GM21367 (cell line): Measurements from ENCODE around the gene NFE2L2.
"Not testable (repeated sequence)": the region's sequence is repeated elsewhere in the genome, so short reads cannot be mapped to it uniquely, and the experiment has no call there.

Experiments
- ATAC-seq: cut with Tn5 transposase; IDR thresholded peaks from one replicate; pipeline ENCODE4 v1.9.1; 2021; ENCODE audit not compliant: unreplicated experiment

NFE2L2 gene

DNA sequence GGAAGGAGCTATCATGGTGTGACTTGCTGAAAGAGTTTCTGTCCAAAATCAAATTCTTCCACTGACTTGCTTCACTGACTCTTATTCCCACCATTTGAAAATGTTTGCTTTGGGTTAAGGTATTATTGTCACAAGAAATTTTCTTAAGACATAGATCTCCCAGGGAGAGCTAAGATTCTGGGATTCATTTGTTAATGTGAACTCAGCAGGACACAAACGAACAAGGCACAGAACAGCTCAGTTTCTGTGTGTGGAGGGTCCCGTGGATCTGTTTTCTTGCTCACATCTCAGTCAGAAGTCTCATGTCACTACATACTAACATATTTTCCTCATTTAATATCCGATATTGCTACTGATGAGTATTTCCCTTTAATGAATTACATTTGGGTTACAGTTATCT, 60.1 kb downstream of the NFE2L2 start:
- ATAC-seq: no peak

GRCh38 chr2:177201919-177202346, 62.6 kb downstream of the NFE2L2 start:
- ATAC-seq: no peak

- not testable (repeated sequence) for ATAC-seq
Measured at GRCh38 chr2:177200419-177200818, 64.1 kb downstream of the NFE2L2 start.

GRCh38 chr2:177195194-177195593, 69.3 kb downstream of the NFE2L2 start:
- ATAC-seq: no peak

- no peak for ATAC-seq
Measured at GRCh38 chr2:177193240-177193639, 71.3 kb downstream of the NFE2L2 start.

- no peak for ATAC-seq
Measured at GRCh38 chr2:177192788-177193187, 71.7 kb downstream of the NFE2L2 start.

DNA sequence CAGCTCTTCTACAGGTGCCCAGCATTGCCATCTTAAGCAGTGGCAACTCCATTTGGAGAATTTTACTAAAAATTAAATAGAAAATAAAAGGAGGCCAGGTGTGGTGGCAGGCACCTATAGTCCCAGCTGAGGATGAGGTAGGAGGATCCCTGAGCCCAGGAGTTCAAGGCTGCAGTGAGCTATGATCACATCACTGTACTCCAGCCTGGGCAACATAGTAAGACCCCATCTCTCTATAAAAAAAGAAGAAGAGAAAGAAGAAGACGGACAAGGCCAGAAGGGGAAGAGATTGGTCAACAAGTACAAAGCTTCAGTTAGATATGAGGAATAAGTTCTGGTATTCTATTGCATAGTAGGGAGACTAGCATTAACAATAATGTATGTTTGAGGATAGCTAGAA, 73.6 kb downstream of the NFE2L2 start:
- no peak for ATAC-seq

DNA sequence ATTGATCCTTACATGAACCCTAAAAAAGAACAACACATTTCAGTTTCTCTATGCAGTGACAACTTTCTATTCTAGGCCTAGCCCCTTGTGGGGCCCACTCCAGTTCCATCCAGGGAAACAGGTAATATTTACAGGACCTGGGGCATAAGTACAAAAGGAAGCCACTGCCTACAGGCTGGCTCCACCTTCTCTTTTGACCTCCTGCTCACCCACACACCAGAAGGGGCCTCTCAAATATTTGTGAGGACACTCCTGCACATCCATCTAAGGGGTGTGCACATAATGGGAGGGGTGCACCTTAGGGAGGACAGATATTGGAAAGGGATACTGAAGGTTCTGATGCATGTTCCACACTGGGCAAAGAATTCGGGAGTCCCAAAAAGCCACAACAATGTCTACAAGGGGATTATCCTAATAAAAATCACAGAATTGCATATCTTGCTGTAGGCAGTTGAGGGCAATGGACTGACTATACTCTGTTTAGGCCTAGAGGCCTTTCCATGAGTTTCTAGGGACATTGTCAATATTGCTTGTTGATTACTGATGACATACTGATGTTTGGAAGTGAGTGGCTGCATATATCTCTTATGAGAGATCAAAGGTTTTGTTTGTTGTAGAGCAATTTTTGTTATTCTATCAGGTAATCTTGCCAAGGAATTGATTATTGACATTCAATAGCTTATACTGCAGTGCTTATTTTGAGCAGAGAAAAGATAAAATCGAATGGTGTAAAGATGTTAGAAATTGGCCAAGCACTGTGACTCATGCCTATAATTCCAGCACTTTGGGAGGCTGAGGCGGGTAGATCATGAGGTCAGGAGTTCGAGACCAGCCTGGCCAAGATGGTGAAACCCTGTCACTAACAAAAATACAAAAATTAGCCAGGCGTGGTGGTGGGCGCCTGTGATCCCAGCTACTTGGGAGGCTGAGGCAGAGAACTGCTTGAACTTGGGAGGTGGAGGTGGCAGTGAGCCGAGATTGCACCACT, 75.8 kb downstream of the NFE2L2 start:
- no peak for ATAC-seq

- ATAC-seq: no peak
Measured at GRCh38 chr2:177187631-177188312, 76.8 kb downstream of the NFE2L2 start.

- ATAC-seq: not testable (repeated sequence)
Measured at GRCh38 chr2:177186038-177186437, 78.5 kb downstream of the NFE2L2 start.

- no peak for ATAC-seq
Measured at GRCh38 chr2:177184606-177185005, 79.9 kb downstream of the NFE2L2 start.

DNA sequence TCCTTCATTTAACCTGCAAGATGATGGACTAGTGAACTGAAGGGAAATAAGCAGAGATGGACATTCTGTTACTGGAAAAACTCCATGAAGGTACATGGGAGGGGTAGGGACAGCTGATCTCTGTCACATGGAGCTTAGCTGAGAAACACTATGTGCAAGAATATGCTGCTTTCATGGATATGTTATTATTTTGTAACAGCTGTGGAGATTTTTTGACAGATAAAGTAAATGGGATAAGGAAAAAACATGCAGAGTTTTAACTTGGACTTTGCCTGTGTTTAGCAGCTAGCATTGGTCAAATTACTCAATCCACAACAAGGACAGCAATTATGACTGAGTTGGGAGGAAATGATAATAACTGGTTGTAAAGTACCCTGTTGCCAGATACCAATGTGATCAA, 80.7 kb downstream of the NFE2L2 start:
- ATAC-seq: no peak
